DMS53 (cell line): ENCODE measurements around the gene TEDC2.

Experiments used
- DNase-seq: peaks from one replicate; lab custom pipeline; 2025; lab: John Stamatoyannopoulos, UW

Gene TEDC2

DNA sequence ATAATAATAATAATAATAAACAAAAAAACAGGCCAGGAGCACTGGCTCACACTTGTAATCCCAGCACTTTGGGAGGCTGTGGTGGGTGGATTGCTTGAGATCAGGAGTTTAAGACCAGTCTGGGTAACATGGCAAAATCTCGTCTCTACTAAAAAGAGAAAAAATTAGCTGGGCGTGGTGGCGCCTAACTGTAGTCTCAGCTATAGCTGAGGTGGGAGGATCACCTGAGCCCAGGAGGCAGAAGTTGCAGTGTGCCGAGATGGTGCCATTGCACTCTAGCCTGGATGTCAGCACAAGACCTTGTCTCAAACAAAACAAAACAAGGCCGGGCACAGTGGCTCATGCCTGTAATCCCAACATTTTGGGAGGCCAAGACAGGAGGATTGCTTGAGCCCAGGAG lies 35.1 kb downstream of the TEDC2 start:
- no peak for DNase-seq

DNA sequence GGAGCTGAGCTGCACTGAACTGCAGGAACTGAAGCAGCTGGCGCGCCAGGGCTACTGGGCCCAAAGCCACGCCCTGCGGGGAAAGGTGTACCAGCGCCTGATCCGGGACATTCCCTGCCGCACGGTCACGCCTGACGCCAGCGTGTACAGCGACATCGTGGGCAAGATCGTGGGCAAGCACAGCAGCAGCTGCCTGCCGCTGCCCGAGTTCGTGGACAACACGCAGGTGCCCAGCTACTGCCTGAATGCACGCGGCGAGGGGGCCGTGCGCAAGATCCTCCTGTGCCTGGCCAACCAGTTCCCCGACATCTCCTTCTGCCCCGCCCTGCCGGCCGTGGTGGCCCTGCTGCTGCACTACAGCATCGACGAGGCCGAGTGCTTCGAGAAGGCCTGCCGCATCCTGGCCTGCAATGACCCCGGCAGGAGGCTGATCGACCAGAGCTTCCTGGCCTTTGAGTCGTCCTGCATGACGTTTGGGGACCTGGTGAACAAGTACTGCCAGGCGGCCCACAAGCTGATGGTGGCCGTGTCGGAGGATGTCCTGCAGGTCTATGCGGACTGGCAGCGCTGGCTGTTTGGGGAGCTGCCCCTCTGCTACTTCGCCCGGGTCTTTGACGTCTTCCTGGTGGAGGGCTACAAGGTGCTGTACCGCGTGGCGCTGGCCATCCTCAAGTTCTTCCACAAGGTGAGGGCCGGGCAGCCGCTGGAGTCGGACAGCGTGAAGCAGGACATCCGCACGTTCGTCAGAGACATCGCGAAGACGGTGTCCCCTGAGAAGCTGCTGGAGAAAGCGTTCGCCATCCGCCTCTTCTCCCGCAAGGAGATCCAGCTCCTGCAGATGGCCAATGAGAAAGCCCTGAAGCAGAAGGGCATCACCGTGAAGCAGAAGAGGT lies 36.6 kb downstream of the TEDC2 start:
- DNase-seq = no peak

DNA sequence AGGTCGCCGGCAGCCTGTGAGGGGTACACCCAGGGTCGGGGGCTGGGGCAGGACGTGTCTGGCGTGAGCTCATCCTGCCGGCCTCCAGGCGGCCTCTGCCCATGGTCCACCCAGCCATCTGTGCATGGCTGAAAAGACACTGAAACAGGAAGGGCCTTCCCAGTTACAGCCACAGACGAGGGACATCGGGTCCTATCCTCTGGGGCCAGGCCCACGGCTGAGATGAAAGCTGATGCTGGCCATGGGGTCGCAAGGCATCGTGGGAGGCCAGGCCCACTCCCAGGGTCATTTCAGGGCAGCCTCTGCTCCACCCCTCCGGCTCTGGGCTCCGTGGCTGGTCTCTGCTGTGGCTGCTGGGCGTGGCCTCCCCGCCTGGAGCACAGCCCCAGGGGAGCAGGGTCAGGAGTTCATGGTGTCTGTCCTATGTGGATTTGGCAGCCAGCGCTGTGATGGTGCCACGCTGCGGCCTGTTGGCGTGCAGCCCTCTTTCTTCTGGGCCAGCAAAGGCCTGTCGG lies 37.3 kb downstream of the TEDC2 start:
- no peak for DNase-seq

DNA sequence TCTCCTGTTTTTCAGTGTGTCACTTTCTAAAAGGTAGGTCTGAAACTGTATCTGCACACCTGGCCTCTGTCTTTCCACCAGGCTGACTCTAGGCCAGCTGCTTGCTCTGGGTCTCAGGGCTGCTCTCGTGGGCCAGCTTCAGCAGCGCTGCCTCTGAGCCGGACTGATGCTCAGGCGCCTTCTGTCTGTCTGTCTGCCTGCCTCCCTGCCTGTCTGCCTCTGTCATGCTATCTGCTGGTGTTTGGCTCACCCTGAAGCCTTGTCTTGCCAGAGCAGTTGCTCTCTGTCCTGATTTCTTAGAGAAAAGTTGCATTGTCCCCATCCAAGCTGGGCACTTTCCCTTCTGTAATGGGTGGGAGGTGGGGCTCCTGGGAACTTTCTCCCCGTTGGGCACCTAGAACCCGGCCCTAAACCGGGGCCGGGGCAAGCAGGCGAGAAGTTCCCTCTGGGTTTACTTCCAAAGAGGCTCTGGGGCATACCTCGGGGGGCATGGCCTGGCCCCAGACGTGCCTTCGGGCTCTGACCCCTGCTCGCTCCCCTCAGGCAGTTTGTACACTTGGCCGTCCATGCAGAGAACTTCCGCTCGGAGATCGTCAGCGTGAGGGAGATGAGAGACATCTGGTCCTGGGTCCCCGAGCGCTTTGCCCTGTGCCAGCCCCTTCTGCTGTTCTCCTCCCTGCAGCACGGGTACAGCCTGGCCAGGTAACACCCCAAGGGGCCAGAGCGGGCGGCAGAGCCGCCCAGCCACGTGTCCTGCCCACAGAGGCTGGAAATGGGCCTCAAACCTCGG lies 38.0 kb downstream of the TEDC2 start:
- DNase-seq = no peak

DNA sequence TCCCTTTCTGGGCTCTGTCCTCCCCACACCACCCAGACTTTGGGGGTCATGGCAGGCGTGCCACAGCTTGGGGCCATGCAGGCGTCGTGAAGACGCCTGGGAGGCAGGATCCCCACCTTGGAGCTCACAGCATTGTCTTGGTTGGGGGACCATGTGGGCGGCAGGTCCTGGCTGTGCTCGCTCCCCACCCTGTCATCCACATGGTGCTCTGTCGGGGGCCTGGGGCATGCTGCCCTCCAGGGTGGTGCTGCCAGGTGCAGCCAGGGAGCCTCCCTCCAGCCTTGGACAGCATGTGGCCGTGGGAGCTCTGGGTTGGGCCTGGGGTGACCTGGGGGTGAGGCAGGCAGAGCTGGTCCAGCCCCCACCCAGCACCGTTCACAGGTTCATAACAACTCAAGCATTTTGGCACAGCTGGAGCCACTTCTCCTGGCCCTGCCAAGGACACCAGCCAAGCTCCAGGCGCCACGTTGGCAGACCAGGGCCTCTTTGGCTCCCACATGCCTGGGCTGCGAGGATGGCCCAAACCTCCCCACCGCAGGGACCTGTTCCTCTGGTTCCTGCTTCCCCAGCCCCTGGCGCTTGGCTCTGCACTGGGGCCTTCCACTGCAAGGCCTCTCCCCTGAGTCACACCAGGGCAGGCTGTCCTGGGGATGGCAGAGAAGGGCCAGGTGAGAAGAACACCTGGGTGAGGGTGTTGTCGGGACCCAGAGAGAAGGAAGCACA lies 38.8 kb downstream of the TEDC2 start:
- DNase-seq = no peak

DNA sequence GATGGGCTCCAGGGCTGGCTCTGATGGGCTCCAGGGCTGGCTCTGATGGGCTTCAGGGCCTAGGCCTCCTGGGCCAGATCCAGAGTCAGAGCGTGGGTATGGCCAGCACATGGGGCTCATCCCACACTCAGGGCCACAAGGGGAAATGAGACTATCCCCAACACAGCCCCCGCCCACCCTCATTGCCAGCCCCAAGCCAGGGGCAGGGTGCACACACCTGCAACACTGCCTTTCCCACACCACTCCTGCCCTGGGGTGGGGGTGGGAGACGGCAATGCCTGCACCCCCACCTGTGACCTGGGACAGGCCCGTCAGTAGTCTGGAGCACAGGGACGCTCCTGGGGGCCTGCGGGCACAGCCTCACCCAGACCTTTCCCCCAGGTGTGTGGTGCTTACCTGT lies 39.5 kb downstream of the TEDC2 start:
- no peak for DNase-seq

DNA sequence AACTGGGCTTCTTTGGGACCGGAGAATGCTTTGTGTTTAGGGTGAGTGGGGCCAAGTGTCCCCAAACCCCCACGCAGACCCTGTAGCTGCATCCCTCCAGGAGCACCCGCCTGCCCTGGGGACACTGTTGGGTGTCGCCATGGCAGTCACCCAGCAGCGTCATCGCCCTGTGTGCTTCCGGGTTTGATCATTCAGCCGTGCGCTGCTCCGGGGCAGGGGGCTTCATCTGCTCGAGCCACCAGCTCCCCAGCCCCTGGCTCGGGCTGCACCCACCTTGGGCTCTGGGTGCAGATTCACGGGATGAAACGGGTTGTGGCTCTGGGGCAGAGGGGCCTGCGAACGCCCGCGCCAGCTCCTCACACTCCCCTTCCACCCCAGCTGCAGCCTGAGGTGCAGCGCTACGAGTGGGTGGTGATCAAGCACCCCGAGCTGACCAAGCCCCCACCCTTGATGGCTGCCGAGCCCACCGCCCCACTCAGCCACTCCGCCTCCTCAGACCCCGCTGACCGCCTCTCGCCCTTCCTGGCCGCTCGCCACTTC lies 40.1 kb downstream of the TEDC2 start:
- DNase-seq = no peak

DNA sequence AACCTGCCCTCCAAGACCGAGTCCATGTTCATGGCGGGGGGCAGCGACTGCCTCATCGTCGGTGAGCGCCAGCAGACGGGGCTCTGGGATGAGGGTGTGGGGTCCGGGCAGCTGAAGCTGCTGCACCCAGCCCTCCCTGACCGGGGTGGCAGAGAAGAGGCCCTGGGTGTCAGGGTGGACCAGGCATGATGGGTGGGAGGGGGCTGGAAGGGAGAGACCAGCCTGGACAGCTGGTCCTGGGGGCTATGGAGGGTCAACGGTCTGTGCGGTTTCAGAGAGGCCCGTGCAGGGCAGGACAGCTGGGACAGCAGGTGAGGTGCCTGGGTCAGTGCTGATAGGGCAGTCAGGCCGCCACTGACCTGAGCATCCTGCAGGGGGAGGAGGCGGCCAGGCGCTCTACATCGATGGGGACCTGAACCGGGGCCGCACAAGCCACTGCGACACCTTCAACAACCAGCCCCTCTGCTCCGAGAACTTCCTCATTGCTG lies 40.6 kb downstream of the TEDC2 start:
- peak; percentile 35 for DNase-seq

DNA sequence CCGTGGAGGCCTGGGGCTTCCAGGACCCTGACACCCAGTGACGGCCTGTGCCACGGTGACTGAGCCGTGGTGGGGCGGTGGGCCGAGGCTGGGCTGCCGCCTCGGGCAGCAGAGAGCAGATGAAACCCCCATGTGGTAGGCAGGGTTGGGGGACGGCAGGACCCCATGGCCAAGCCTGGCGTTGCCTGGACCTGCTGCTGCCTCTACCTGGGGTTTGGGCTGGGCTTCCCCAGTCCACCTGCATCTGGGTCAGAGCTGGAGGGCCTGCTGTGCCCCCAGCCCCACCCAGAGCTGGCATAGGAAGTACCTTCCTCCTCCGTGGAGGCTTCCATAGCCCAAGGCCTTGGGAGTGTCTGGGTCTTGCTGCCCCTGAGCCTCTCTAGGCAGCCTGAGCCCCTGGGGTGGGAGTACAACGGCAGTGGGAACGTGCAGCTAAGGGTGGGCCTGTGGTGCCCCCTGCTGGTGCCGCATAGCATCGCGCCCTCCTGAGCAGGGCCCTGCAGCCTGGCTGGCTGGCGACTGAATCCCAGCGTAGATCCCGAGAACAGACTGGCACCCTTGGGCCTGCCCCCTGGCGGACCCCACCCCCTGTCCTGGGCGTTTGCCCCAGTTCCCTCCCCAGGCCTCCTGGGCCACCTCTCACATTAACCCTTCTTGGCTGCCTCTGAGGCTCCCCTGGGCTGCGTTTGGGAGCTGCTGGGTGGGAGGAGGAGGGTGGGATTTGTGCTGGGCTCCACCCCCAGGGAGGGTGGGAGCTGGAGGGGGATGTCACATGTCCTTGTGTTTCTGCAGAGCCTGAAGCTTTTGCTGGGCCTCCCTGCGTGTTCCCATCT lies 41.2 kb downstream of the TEDC2 start:
- peak; percentile 76 for DNase-seq

DNA sequence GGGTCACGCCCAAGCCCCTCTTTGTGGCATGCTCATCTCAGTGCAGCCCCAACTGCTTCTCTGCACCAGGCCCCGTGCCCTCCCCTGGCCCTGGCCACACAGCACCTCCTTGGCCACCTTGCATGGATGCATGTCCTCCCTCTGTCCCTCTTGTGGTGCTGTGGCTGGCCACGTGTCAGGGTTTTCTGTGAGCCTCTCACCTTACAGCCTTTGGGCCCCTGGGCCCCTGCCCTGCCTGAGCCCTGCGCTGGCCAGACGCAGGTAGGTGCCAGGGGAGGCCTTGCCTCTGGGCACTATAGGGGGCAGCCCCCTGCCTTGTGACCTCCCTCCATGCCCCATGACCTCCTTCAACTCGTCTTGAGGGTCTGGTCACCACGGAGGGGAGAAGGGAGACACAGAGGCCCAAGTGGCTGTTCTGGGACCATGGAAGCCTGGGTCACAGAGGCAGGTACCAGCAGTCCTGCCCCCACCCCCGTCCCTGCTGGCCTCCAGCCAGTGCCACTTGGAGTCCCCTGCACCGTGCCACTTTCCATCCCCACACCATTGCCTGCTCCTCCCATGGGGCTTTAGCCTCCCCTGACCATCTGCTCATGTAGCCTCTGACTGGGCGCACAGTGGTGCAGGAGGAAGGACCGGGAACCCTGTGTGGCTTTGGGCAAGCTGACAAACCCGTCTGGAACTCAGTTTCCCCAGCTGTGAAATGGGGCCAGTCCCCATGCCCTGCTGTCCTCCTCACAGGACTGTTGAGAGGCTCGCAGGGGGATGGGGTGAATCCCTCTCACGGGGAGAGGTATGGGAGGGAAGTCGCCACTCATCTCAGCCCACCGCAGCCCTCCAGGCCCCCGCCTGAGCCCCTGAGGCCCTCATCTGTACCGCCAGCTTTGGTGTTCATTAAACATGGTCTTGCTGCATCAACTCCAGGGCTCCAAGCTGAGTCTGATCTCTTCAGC lies 42.3 kb downstream of the TEDC2 start:
- no peak for DNase-seq

DNA sequence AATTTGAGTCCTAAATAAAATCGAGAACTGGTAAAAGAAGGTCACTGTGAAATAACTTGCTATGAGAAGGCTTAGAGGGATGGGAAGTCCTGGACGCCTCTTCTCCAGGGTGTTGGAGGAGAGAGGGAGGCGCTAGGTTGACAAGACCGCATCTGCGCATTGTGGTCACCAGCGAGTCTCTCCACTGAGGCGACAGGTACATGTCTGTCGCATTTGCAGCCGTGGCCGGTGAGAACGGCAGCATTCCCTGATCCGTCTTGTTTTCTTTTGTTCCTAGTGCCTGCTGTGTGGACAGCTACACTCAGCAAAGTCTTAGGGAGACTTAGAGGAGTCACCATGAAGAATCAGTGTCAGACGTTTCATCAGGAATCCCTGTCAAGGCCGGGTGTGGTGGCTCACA lies 45.8 kb downstream of the TEDC2 start:
- DNase-seq = no peak

DNA sequence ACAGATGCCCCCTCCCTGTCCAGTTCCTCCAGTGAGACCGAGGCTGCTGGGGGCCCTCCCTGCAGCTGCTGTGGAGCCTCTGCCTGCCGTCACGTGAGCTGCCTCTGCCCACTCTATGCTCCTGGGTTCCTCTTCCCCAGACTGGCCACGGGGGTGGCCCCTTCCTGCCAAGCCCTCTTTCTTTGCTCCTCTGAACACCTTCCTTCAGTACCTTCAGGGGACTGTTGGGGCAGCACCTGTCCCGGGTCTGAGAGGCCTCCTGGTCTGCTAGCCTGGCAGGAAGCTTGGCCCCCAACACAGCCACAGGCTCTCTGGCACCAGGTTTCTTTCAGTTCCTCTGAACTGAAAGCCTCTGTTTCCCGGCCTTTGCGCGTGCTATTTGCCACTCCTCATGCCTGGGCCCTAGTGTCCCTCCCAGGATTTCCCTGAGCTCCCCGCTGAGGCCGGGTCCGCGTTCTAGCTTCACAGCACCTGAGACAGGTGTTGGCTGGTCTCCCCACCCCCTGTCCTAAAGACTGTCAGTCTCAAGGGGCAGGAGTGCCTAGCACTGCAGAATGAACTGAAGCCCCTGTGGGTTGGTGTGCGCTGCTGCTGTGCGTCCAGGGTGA lies 47.2 kb downstream of the TEDC2 start:
- no peak for DNase-seq

DNA sequence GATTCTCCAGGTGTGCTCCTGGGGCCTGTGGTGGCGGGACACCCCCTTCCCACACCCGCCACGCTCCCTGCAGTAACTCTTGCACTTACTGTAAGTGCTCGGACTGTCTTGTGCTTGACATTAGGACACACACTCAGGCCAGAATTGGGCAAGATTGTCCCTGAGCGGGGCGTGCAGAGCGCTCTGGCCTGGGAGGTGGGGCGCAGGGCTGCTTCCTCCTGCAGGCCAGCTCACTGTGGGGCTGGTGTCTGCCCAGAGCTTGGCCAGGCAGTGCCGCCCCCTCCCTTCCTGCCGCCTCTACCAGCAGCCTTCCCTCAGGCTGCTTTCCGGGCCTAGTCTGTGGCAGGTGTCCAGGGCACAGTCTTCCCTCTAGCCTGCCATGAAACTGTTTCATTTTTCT lies 47.8 kb downstream of the TEDC2 start:
- no peak for DNase-seq

DNA sequence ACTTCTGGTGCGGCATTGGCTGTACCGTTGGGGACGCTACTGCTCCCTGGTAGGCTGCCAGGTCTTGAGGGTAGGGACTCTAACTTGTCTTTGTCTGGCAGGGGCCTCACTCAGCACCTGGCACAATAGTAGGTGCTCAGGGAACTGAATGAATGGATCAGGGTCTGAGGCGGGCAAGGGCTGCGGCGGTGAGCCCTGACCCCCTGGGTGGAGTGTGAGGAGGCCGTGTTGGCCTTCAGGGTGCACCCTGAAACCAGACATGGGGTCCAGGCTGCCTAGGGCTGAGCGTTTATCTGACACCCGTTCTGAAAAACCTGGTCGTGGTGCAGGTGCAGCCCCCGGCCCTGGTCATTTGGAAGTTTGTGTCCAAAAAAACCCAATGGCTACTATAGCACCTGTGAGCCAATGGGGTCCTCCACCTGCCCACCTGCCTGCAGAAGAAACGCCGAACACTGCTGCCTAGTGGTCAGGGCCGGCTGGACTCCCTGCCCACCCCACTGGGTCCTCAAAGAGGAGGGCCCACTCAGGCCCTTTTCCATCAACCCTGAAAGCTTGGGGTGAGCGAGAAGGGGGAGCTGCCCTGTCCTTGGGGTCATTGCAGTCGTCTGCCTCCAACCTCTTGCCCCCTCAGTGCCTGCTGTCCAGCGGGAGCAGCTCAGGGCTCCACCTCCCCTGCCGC lies 49.0 kb downstream of the TEDC2 start:
- no peak for DNase-seq

DNA sequence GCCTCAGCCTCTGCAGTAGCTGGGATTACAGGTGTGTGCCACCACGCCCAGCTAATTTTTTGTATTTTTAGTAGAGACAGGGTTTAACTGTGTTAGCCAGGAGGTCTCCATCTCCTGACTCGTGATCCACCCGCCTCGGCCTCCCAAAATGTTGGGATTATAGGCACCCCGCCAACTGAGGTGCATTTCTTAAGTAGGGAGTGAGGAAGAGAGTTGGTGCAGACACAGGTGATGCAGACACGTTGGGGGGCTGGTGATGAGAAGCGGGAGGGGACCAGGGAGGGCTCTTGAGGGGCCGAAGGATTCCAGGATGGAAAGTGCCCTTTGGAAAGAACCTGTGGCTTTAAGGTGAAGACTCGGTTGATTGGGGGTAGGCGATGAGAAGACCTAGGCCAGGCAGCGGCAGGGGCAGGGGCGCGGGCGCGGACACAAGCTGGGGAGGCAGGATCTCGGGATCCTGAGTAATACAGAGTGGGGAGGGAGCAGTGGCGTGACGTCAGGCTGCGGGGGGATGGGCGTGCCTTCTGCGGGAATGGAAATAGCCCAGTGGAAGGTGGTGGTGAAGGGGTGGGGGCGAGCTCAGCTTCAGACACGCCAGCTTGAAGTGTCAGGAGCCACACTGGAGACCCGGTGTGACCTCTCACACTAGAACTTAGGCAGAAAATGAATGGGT lies 51.4 kb downstream of the TEDC2 start:
- DNase-seq = no peak

DNA sequence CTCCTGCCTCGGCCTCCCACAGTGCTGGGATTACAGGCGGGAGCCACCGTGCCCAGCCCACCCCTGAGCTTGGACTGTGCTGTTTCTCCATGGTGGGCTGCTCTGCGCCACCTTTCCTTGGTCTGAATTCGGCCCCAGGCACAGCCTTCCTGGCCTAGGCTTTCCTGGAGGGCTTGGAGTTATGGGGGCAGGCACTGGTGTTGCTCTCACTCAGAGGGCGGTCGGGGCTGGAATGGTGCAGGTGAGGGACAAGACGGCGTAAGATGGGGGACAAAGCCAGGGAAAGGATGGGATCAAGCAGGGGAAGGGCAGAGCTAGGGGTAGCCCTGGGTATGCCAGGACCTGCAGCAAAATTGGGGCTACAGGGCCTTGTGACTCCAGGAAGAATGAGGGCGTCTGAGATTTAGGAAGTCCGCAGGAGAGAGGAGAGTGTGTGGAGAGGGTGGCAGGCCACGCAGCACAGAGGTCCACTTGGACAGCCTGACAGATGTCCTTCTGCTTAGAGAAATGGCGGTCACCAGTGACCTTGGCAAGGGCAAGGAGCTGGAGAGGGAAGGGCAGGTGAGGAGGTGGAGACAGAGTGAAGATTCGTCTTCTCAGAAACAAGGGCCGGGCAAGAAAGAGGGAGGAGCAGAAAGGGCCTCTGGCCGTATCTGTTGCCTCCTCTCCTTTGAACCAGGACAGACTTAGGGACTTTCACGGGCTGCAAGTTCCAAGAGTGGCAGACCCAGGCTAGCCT lies 52.3 kb downstream of the TEDC2 start:
- no peak for DNase-seq

DNA sequence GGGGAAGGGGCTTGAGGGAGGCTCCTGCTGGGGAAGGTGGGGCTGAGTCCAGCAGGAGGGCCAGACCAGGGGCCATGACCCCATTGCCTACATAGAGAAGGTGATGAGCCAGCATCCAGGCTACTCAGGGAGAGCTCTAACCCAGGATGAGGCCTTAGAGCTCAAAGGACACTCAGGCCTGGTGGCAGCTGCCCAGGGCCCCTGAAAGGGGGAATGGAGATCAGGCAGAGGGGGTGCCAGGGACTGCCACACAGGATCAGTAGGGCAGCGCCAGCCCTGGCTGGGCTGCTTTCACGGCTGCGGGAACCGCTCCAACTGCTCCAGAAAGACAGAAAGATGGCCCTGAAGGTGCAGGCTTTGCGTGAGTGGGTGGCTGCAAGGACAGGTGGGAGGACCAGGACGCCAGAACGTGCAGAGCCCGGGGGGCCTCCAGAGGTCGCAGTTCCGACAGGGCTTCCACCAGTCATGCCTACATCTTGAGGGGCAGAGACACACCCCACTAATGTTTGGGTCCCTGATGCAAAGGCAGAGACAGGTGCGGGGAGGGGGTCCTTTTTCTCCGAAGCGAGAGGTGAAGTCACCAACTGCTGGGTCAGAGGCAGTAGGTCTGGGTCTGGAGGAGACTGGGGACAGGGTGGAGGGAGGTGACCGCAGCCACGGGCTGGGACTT lies 53.0 kb downstream of the TEDC2 start:
- DNase-seq = peak; percentile 59
